Stromal cell of bone marrow (primary cell): ENCODE results near the gene PSMA7.
A peak's percentile ranks its signal among the peaks of the same experiment; 100 is the strongest.
"Not testable (repeated sequence)": the region's sequence is repeated elsewhere in the genome, so short reads cannot be mapped to it uniquely, and the experiment has no call there.

Source experiments
- DNase-seq: peaks from one replicate; pipeline ENCODE4 v3.0.0-alpha.2; 2012; ENCODE audit warnings: low read depth

Gene PSMA7

DNA sequence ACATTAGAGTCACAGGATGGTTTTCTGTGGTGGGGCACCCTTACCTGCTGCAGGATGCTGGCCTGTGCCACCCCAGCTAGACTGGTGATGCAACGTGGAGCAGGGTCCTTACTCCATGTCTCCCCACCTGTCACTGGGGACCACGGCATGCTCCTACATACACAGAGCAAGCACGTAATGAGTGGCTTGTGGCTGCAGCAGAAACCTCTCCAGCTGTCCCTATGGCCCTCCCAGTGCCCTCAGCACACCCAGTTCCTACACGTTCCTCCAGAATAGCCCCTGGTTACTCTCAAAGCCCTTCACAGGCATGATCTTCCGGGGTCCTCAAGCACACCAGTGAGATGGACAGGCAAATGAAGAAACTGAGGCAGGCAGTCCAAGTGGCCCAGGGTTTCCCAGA is 24.1 kb downstream of the PSMA7 start:
- DNase-seq = no peak

- no peak for DNase-seq
Measured at GRCh38 chr20:62118113-62119043, 24.8 kb downstream of the PSMA7 start.

DNA sequence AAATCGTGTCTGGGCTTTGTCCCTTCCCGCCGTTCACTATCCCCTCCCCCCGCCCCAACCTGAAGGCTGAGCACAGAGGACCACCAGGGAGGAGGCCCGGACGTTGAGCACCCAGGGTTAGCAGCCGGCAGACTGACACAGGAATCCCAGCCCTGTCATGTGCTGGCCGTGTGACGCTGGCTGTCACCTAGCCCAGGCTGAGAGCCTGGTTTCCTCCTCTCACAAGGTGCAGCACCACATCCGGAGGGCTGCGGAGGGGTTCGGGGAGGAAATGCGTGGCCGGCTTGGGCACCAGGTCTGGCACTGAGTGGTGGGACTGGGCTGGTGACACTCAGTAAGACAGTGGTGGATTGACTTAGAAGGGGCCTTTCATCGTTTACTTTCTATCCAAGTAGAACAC is 25.5 kb downstream of the PSMA7 start:
- no peak for DNase-seq

GRCh38 chr20:62117362-62117646 is 25.9 kb downstream of the PSMA7 start:
- no peak for DNase-seq

GRCh38 chr20:62116558-62117361 is 26.4 kb downstream of the PSMA7 start:
- no peak for DNase-seq

- not testable (repeated sequence) for DNase-seq
Measured at GRCh38 chr20:62115800-62116407, 27.3 kb downstream of the PSMA7 start.

GRCh38 chr20:62114894-62115293 is 28.3 kb downstream of the PSMA7 start:
- DNase-seq = no peak

GRCh38 chr20:62112368-62112767 is 30.8 kb downstream of the PSMA7 start:
- no peak for DNase-seq

- DNase-seq = no peak
Measured at GRCh38 chr20:62111148-62111547, 32.0 kb downstream of the PSMA7 start.

DNA sequence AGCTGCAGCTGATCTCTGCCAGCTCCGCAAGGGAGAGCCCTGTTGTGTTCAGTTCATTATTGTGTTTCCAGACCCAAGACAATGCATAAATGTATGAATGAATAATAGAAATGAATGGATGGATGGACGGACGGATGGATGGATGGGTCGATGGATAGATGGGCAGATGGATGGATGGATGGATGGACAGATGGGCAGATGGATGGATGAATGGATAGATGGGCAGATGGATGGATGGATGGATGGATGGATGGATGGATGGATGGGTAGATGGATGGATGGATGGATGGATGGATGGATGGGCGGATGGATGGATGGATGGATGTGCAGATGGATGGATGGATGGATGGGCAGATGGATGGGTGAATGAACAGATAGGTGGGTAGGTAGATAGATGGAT is 37.6 kb downstream of the PSMA7 start:
- no peak for DNase-seq

GRCh38 chr20:62104791-62105345 is 38.3 kb downstream of the PSMA7 start:
- DNase-seq = peak; percentile 62

DNA sequence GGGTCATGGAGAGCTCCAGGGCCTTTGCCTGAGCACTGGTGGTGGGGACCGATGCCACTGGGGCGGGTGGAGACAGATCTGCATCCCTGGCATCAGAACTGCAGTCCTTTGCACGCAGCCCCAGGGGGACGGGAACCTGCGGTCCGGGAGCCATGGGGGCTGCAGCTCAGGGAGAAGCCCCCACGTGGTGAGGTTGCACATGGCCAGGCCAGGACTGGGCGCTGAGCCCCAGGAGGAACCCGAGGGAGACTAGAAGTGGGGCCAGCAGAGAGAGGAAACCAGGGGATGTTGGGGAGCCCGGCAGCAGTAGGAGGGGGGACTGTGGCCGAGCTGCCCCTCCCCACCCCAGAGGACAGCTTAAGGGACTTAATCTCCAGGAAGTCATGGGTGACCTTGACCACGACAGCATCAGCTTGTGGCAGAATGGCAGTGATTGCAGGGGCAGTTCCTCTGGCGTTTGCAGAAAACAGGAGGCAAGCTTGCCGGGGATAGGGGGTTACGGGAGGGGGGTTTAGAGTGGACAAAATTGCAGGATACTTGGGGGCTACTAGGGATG is 38.9 kb downstream of the PSMA7 start:
- DNase-seq = no peak

DNA sequence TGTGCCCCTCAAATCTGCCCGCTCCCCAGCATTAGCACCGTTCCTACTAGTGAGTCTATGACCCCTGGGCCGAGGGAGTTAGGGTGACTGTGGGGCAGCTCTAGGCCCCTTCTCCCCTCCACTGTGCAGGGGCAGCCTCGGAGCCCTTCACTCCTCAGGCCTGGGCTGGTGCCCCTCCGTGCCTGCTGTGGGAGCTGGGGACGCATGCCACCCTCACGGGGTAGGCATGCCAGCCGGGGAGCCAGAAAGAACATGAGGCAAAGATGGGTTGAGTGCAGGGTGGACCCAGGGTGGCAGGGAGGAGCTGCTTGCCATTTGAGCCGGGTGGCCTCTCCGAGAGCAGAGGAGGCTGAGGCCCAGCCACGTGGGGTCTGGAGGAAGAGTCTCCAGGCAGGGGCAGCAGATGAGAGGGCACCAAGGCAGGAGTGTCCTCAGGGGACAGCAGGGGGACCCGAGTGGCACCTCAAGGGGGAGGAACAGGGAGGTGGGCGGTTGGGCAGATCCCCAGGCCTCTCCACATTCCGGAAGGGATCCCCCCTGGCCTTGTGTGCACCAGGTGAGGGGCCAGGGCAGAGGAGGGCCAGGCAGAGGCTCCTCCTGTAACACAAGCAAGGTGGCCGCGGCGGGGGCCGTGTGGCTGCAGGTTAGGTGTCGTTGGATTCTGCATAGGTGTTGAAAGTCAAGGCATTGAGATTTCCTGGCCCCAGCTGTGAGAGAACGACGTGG is 39.5 kb downstream of the PSMA7 start:
- no peak for DNase-seq

GRCh38 chr20:62101078-62101477 is 42.1 kb downstream of the PSMA7 start:
- no peak for DNase-seq

DNA sequence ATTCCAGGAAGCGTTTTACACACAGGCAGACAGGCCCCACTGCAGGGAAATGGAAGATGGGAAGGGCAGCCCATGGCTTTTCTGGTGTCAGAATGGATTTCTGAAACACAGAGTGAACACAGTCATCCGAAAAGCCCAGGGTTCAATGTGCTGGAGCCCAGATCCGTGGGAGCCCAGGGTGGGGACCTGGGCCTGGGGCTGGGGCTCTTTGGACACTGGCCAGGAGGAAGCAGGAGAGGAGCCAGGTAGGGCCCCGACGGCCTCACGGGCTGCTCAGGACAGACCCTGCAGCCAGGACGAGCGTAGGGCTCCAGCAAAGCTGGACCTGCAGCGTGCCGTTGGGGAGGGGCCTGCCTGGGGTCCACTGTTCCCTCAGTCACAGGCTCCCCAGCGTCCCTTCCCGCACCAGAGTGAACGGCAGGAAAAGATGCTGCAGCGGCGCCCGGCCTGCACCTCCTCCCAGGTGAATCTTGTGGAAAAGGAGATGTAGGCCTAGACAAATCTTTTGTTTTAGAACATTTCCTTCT is 45.2 kb downstream of the PSMA7 start:
- no peak for DNase-seq

DNA sequence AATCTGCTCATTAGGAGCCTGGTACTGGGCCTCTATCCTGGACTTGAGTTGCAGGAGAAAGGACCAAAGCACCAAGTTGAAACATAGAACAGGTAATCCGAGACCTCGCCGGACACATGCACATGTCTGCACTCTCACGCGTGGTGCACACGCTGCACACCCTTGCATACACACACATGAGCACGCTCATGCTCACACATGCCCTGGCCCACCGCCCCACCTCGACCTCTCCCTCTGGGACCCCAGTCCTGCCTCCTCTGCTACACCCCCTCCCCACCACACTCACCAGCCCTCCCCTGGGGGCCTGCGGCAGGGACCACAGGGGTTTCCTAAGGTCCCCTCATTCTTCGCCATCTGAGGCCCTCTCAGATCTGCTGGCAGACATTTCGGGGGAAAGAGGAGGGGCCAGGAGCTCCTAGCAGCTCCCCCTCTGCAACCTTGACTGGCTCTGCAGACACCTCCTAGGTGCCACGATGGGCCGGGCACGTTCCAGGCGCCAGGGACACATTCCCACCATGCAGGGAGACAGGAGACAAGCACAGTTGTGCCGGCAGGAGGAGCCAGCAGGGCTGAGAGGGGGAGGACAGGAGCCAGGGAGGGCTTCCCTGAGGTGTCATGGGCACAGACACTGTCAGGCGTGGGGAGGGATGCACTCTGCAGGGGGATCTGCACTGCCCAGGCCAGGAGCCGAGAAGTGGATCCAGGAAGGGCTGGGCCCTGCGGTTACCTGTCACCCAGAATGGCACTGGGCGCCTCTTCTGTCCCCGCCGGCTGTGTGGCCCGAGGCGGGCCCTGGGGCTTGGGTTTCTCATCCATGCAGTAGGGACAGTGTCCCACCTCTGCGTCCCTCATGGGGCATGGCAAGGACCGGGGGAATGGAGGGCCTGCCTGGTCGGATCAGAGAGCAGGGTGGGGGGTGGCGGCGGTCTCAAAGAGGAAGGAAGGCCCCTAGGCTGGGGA is 46.5 kb downstream of the PSMA7 start:
- no peak for DNase-seq

GRCh38 chr20:62089393-62089792 is 53.8 kb downstream of the PSMA7 start:
- DNase-seq = no peak

GRCh38 chr20:62088258-62089127 is 54.7 kb downstream of the PSMA7 start:
- DNase-seq = peak; percentile 20

GRCh38 chr20:62087632-62088031 is 55.6 kb downstream of the PSMA7 start:
- no peak for DNase-seq
